Measurements from ENCODE around the gene LRP5.
A peak's percentile ranks its signal among the peaks of the same experiment; 100 is the strongest.

Gene LRP5

GRCh38 chr11:68306636-68307035 is 5.8 kb upstream of the LRP5 start:
- DNase-seq (ENCODE audit: insufficient read length, low spot score) (no peak), FAIRE-seq (no peak)

DNA sequence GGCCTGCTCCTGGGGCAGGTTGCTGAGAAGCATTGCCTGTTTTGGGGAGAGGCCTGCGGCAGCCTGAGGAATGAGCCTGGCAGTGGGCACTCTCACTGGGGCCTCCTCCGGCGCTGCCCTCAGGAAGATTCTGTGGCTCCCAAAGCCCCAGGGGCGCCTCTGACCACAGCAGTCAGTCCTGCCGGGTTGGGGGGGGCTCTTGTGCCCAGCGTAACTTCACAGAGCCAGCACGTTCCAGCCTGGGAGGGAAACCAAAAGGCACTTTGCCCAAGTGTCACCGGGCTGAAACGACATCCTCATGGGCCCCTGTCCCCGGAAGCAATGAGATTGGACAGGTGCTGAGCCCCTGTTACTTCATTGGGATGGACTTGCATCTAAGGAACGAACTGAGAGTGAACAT is 4.3 kb upstream of the LRP5 start:
- DNase-seq (ENCODE audit: insufficient read length, low spot score), result no peak
- FAIRE-seq, result peak; percentile 80

DNA sequence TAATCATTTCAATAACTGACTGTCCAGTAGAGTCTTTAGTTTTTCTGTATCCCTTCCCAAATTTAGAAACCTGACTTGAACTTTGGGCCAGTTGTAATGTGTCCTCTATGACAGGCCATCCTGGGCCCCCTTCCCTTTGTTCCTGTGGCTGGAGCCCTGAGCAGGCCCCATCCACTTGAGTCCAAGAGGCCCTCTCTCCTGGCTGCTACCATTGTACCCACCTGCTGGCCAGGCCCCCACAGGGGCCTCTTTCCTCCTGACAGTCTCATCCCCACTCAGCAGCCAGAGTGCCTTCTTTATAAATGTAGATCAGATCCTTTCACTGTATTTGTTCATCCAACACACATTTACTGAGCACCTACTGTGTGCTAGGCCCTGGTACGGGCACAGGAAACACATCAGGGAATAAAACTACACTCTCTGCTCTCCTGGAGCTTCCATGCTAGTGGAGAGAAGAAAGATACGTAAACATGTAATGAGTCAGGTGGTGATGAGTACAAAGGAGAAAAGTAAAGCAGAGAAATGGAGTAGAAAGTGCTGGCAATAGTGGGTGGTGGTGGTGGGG is 2.7 kb upstream of the LRP5 start:
- no peak for DNase-seq (ENCODE audit: insufficient read length, low spot score)
- FAIRE-seq, result peak; percentile 13

GRCh38 chr11:68311160-68312116 is 953 bp upstream of the LRP5 start:
- FAIRE-seq, result peak; percentile 33
- DNase-seq (ENCODE audit: insufficient read length, low spot score), result no peak

DNA sequence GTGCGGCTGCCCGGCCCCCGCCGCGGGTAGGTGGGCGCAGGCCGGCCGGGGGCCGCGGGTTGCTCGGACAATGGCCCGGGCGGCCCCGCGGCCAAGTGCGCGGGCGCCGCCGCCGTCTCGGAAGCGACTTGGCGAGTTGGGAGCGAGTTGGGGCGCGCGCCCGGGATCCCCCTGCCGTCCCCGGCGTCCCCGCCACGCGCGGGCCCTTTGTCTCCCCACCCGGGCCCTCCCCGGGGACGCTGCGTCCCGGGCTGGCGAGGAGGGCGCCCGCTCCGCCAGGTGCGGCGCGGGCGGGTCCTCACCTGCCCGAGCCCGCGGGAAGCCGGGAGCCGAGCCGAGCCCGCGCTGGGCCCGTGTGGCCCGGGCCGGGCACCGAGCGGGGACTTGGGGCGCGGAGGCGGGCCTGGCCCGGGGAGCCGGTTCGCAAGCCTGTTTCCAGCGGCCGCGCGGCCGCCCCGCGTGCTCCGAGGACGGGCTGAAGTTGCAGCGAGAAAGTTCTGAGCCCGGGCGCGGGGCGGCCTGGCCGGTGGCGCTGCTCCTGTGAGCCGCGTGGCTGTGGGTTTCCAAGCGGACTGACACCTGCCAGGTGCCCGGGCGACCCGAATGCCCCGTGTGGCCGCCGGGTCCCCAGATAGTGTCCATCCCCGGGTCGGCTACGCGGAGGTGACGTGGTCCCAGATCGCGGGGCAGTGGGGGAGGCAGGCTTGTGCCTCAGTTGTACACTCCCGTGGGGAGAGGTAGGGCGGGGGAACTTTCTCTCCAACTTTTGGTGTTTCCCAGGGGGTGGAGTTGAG is 586 bp downstream of the LRP5 start:
- FAIRE-seq (peak; percentile 68), DNase-seq (ENCODE audit: insufficient read length, low spot score) (no peak)

GRCh38 chr11:68313574-68314202 is 1.3 kb downstream of the LRP5 start:
- DNase-seq (ENCODE audit: insufficient read length, low spot score), result no peak
- peak; percentile 13 for FAIRE-seq

GRCh38 chr11:68314203-68315170 is 2.1 kb downstream of the LRP5 start:
- FAIRE-seq (peak; percentile 76), DNase-seq (ENCODE audit: insufficient read length, low spot score) (no peak)

- FAIRE-seq, result peak; percentile 71
- DNase-seq (ENCODE audit: insufficient read length, low spot score), result no peak
Measured at GRCh38 chr11:68315171-68315920, 3.0 kb downstream of the LRP5 start.

- no peak for FAIRE-seq
- DNase-seq (ENCODE audit: insufficient read length, low spot score), result no peak
Measured at GRCh38 chr11:68317147-68317785, 4.9 kb downstream of the LRP5 start.

DNA sequence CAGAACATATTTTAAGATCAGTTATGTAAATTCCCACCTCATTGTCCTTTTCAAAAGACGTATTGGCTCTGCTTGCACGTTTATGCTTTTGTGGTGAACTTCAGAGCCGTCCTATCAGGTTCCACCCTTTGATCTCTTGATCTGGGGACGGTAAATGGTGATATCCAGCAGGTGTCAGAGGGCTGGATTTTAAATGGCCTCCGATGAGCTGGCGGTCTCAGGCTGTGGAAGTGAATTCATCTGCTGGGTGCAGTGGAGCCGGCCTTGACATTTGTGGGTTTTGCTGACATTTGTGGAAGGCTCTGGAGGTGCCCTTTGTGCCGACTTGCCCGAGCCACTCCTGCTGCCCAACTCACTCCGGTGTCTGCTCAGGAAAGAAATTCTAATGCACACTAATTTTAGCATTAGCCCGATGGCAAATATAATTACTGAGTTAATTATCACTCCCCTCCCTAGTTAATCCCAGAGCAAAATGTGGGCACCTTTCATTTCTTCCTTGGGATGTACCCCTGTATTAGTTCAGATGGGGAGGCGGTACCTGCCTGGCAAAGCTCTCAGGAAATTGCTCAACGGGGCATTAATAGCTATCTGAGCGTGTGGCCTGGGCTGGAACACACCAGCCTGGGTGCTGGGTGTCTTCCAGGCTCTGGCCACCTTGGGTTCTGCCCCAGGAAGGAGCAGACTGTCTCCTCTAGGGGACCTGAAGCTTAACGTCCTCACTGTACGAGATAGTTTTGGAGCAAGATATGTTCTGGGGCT is 9.1 kb downstream of the LRP5 start:
- no peak for FAIRE-seq
- DNase-seq (ENCODE audit: insufficient read length, low spot score), result no peak

GRCh38 chr11:68322052-68322430 is 9.7 kb downstream of the LRP5 start:
- FAIRE-seq, result no peak
- DNase-seq (ENCODE audit: insufficient read length, low spot score), result no peak

- DNase-seq (ENCODE audit: insufficient read length, low spot score) (no peak), FAIRE-seq (no peak)
Measured at GRCh38 chr11:68324241-68324640, 11.8 kb downstream of the LRP5 start.

GRCh38 chr11:68324695-68325094 is 12.3 kb downstream of the LRP5 start:
- DNase-seq (ENCODE audit: insufficient read length, low spot score) (no peak), FAIRE-seq (no peak)

- FAIRE-seq (peak; percentile 62), DNase-seq (ENCODE audit: insufficient read length, low spot score) (no peak)
Measured at GRCh38 chr11:68325183-68325906, 13.0 kb downstream of the LRP5 start.

DNA sequence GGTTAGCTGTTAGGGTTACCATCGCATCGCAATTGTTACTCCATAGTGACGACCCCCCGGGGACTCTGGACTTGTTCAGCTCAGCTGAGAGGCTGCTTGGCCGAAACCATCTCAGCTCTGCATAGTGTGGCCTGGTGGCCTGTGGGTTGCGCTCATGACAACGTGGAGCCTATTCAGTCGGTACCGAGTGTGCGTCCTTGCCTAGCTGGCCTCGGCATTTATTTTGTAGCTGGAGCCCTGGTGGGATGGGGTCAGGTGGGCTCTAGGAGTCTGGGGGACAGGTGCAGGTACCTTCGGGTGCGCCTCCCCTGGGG is 13.5 kb downstream of the LRP5 start:
- FAIRE-seq (no peak), DNase-seq (ENCODE audit: insufficient read length, low spot score) (no peak)

GRCh38 chr11:68326334-68327215 is 14.2 kb downstream of the LRP5 start:
- no peak for DNase-seq (ENCODE audit: insufficient read length, low spot score)
- no peak for FAIRE-seq
